Activated naive CD8-positive, alpha-beta T cell (primary cell): ENCODE data around the gene COL9A1.

ENCODE experiments used
- H3K27ac Mint-ChIP-seq: one replicate; pipeline ENCODE4 v1.8.0; 2021; ENCODE audit warnings: mixed read lengths
- H3K27me3 Mint-ChIP-seq: one replicate; pipeline ENCODE4 v1.8.0; 2021; ENCODE audit warnings: mixed read lengths
- H3K36me3 Mint-ChIP-seq: one replicate; pipeline ENCODE4 v1.8.0; 2021; ENCODE audit warnings: mixed read lengths
- H3K4me1 Mint-ChIP-seq: one replicate; pipeline ENCODE4 v1.8.0; 2021; ENCODE audit warnings: low read depth, mixed read lengths
- H3K4me3 Mint-ChIP-seq: one replicate; pipeline ENCODE4 v1.8.0; 2021; ENCODE audit warnings: mild to moderate bottlenecking, mixed read lengths
- H3K9me3 Mint-ChIP-seq: one replicate; pipeline ENCODE4 v1.8.0; 2021; ENCODE audit warnings: low read depth, mixed read lengths

The COL9A1 gene

GRCh38 chr6:70272071-70272470, 30.8 kb downstream of the COL9A1 start:
- H3K27ac Mint-ChIP-seq = no peak overlapping the region
- no peak overlapping the region for H3K4me3 Mint-ChIP-seq
- peaks cover 23% of the 10 kb centered on the region for H3K27me3 Mint-ChIP-seq
- H3K36me3 Mint-ChIP-seq = no peaks in the 10 kb centered on the region
- H3K4me1 Mint-ChIP-seq = no peaks in the 10 kb centered on the region
- H3K9me3 Mint-ChIP-seq = peaks cover 3% of the 10 kb centered on the region

DNA sequence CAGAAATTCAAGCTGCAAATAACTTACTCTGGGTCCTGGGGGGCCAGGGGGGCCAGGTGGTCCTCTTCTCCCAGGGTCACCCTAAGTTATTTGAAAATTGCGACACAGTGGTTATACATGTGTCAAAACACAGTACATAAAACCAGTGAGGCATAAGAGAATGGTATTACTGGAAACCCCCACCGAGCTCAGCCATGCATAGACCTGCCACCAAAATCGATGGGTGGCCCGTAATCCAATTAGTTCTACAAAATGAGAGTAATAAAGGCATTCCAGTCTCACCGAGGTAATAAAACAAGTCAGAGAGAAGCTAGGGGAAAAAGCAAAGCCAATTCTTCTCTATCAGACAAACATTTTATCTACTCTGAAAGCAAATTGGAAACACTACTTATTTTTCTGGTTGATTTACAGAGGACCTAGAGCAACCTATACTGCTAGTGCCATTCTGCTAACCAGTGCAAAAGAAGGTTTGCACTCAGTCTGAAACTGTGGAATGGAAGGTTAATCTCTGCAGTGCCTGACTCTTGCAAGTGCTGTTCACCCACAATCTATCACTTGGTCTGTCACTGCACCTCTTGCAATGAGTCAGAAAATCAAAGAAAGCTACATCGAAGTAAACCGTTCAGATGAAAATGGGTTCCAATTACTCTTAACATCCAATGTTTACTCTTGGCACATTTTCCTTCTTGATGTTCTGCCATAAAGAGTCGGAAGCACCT, 32.4 kb downstream of the COL9A1 start:
- H3K9me3 Mint-ChIP-seq = peaks cover 3% of the 10 kb centered on the region
- no peaks in the 10 kb centered on the region for H3K4me1 Mint-ChIP-seq
- H3K27me3 Mint-ChIP-seq = peaks cover 16% of the 10 kb centered on the region
- H3K27ac Mint-ChIP-seq = no peak overlapping the region
- no peaks in the 10 kb centered on the region for H3K36me3 Mint-ChIP-seq
- H3K4me3 Mint-ChIP-seq = no peak overlapping the region

GRCh38 chr6:70266142-70266541, 36.7 kb downstream of the COL9A1 start:
- no peaks in the 10 kb centered on the region for H3K36me3 Mint-ChIP-seq
- H3K9me3 Mint-ChIP-seq = no peaks in the 10 kb centered on the region
- H3K4me1 Mint-ChIP-seq = no peaks in the 10 kb centered on the region
- H3K27me3 Mint-ChIP-seq = peaks cover 9% of the 10 kb centered on the region
- no peak overlapping the region for H3K4me3 Mint-ChIP-seq
- no peak overlapping the region for H3K27ac Mint-ChIP-seq

- no peaks in the 10 kb centered on the region for H3K9me3 Mint-ChIP-seq
- H3K27ac Mint-ChIP-seq = no peak overlapping the region
- peaks cover 8% of the 10 kb centered on the region for H3K27me3 Mint-ChIP-seq
- no peaks in the 10 kb centered on the region for H3K36me3 Mint-ChIP-seq
- no peak overlapping the region for H3K4me3 Mint-ChIP-seq
- no peaks in the 10 kb centered on the region for H3K4me1 Mint-ChIP-seq
Observed at GRCh38 chr6:70264306-70264705, 38.6 kb downstream of the COL9A1 start.

DNA sequence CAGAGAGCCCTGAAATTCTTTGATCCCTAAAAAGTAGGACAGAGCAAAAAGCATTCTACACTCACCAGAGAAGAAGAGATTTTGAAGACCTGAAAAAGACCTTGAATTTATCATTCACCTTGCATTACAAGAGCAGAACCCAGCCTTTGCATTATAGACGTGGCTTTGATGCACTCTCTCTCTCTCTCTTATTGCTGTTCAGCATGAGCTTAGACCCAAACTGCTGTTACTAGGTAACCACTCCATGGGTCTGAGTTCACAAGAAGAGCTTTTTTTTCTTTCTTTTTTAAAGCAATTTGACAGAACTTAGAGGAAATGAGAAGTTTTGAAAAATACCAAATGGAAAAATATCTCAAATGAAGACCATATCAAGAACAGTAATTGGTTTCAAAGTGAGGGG, 44.4 kb downstream of the COL9A1 start:
- Mint-ChIP-seq H3K36me3 (no peaks in the 10 kb centered on the region), H3K27me3 (peaks cover 1% of the 10 kb centered on the region), H3K9me3 (no peaks in the 10 kb centered on the region), H3K27ac (no peak overlapping the region), H3K4me1 (no peaks in the 10 kb centered on the region), H3K4me3 (no peak overlapping the region)

DNA sequence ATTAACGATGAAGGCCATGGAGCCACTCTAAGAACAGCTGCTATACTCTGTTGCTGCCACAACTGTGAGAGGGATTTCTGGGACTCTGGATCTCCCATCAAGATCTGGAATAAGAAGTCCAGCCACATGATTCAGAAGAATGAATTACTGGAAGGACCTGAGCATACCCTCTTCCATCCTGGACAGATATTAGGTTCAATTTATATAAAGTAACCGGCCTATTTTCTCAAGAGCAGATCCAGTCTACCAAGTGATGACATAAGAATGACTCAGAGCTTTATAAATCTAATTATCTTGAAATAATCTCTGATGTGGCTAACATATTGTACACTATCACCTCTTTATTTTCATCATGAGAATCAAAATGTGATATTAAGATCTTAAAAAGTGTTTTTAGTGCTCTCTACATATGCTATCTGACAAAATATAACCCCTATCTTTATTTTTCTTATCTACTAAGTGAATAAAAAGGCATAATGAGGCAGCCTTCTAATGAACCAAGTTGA, 45.1 kb downstream of the COL9A1 start:
- Mint-ChIP-seq H3K36me3 (no peaks in the 10 kb centered on the region), H3K4me1 (no peaks in the 10 kb centered on the region), H3K27ac (no peak overlapping the region), H3K4me3 (no peak overlapping the region), H3K27me3 (peaks cover 1% of the 10 kb centered on the region), H3K9me3 (no peaks in the 10 kb centered on the region)

DNA sequence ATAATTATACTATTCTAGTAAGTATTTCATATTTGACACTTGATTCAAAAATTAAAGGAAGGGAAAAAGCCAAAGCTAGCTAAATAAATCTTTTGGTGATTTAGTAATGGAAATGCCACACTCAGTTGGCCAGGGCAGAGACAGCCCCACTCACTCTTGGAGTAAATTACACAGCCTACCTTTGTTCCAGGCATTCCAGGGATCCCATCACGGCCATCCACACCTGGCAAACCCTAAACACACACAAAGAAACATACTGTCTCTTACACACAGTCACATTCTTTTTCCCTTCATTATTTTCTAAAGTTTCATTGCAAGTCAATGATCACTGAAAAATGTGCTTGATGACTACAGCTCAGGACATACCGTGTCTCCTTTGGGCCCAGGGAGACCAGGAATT, 48.1 kb downstream of the COL9A1 start:
- Mint-ChIP-seq H3K4me1 (no peaks in the 10 kb centered on the region), H3K27ac (no peak overlapping the region), H3K4me3 (no peak overlapping the region), H3K27me3 (peaks cover 1% of the 10 kb centered on the region), H3K36me3 (no peaks in the 10 kb centered on the region), H3K9me3 (no peaks in the 10 kb centered on the region)

- Mint-ChIP-seq H3K27me3 (peaks cover 2% of the 10 kb centered on the region), H3K9me3 (no peaks in the 10 kb centered on the region), H3K27ac (no peak overlapping the region), H3K36me3 (no peaks in the 10 kb centered on the region), H3K4me1 (no peaks in the 10 kb centered on the region), H3K4me3 (no peak overlapping the region)
Observed at GRCh38 chr6:70253923-70254322, 49.0 kb downstream of the COL9A1 start.

DNA sequence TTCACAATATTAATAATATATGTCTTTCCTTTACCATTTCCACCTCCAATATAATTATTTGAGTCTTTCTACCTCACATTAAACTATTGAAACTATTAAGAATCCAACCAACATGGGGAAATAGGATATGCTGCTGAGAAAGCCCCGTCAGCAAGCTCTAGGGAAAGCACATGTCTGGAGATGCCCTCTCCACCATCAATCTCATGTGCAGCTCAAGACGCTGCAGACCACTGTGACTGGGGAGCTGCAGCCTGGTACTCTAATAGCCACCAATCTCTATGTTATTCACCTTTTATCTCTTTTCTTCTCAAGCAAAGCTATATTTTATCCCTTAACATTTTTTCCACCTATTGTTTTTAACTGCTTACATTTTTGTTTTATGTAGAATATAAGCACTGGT, 50.3 kb downstream of the COL9A1 start:
- peaks cover 4% of the 10 kb centered on the region for H3K27me3 Mint-ChIP-seq
- H3K27ac Mint-ChIP-seq = no peak overlapping the region
- H3K36me3 Mint-ChIP-seq = no peaks in the 10 kb centered on the region
- H3K4me3 Mint-ChIP-seq = no peak overlapping the region
- no peaks in the 10 kb centered on the region for H3K4me1 Mint-ChIP-seq
- H3K9me3 Mint-ChIP-seq = no peaks in the 10 kb centered on the region

- Mint-ChIP-seq H3K9me3 (no peaks in the 10 kb centered on the region), H3K4me3 (no peak overlapping the region), H3K27ac (no peak overlapping the region), H3K4me1 (no peaks in the 10 kb centered on the region), H3K36me3 (no peaks in the 10 kb centered on the region), H3K27me3 (peaks cover 4% of the 10 kb centered on the region)
Observed at GRCh38 chr6:70246118-70246517, 56.8 kb downstream of the COL9A1 start.

DNA sequence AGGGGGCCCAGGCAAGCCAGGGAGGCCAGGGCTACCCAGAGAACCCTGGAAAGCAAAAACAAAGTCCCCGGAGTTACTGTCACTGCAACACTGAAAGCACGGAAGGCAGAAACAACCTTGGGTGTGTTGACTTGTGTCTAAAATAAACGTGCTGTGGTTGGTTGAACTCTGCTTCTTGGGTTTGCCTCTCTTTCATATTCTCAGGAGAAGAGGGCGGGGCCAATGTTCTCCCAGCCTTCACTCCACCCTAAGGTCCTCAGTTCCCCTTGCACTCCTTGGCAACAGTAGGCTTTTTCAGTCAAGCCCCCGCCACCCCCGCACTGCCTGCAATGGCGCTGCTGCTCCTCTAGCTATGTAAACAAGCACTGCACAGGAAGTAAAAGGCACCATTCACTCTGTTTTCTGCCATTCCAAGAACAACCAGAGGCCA, 60.9 kb downstream of the COL9A1 start:
- Mint-ChIP-seq H3K4me1 (no peaks in the 10 kb centered on the region), H3K4me3 (no peak overlapping the region), H3K27me3 (peaks cover 10% of the 10 kb centered on the region), H3K9me3 (no peaks in the 10 kb centered on the region), H3K27ac (no peak overlapping the region), H3K36me3 (no peaks in the 10 kb centered on the region)

GRCh38 chr6:70241031-70241430, 61.9 kb downstream of the COL9A1 start:
- H3K9me3 Mint-ChIP-seq = no peaks in the 10 kb centered on the region
- H3K27me3 Mint-ChIP-seq = peaks cover 12% of the 10 kb centered on the region
- H3K4me3 Mint-ChIP-seq = no peak overlapping the region
- H3K27ac Mint-ChIP-seq = no peak overlapping the region
- H3K4me1 Mint-ChIP-seq = no peaks in the 10 kb centered on the region
- H3K36me3 Mint-ChIP-seq = no peaks in the 10 kb centered on the region

DNA sequence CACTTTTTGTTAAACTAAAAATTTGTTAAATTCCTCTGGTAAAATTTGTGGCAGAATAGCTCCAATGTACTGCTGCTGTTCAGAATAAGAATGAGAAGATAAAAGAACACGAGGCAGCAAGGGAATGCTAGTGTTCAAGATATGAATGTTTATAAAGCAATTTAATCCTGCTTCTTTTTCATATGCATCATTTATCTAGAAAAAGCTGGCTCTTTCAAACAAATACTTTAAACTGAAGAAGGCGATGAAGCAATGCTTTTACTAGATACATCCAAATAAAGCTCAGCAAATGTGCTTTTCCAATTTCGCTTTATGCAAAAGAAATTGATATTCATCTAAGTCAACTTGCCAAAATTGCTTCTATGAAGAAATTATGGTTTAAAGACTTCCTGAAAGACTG, 66.5 kb downstream of the COL9A1 start:
- Mint-ChIP-seq H3K9me3 (no peaks in the 10 kb centered on the region), H3K27me3 (peaks cover 10% of the 10 kb centered on the region), H3K4me3 (no peak overlapping the region), H3K36me3 (no peaks in the 10 kb centered on the region), H3K4me1 (no peaks in the 10 kb centered on the region), H3K27ac (no peak overlapping the region)

GRCh38 chr6:70234561-70235236, 68.2 kb downstream of the COL9A1 start:
- Mint-ChIP-seq H3K4me1 (no peaks in the 10 kb centered on the region), H3K27ac (no peak overlapping the region), H3K27me3 (peaks cover 10% of the 10 kb centered on the region), H3K4me3 (no peak overlapping the region), H3K9me3 (no peaks in the 10 kb centered on the region), H3K36me3 (no peaks in the 10 kb centered on the region)

DNA sequence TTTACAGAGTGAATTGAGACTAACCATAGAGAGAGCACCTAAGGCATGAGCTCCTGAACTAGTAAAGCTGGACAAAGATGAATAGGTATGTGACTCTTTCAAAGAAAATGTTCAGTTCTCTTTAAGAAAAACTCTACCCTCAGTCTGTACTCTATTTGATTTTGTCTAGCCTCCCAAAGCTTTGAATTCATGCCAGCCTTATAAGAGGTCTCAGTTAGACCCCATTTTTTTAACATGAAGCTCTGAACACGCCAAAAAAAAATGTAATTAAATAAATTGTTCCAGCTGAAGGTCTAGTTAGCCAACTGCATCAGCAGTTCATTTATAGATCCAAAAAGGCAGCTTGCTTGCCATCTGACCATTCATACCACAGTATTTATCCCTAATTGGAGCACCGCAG, 71.6 kb downstream of the COL9A1 start:
- H3K27me3 Mint-ChIP-seq = no peaks in the 10 kb centered on the region
- H3K4me3 Mint-ChIP-seq = no peak overlapping the region
- H3K27ac Mint-ChIP-seq = no peak overlapping the region
- no peaks in the 10 kb centered on the region for H3K4me1 Mint-ChIP-seq
- no peaks in the 10 kb centered on the region for H3K36me3 Mint-ChIP-seq
- H3K9me3 Mint-ChIP-seq = no peaks in the 10 kb centered on the region

DNA sequence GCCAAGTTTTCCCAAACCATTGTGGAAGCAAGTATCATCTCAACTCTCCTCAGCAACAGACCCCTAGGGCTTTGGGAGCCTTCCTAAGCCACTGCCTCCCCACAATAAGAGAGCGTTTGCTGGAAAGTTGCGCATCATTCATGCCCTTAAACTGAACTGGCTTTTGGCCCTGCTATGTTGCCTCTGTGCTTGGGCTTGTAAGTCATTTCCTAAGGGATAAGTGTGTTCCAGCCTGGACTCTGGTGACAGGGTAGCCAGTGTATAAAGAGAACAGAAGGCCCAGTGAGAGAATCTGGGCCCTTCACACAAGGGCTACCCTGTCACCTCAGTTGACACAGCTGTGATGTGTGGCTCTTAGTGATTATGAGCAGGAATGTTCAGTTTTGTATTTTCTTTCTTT, 77.8 kb downstream of the COL9A1 start:
- Mint-ChIP-seq H3K36me3 (no peaks in the 10 kb centered on the region), H3K4me3 (no peak overlapping the region), H3K9me3 (no peaks in the 10 kb centered on the region), H3K4me1 (no peaks in the 10 kb centered on the region), H3K27ac (no peak overlapping the region), H3K27me3 (peaks cover 3% of the 10 kb centered on the region)
